ENCODE data around the gene PTPN18.

GRCh38 chr2:130387071-130387400, 31.2 kb downstream of the PTPN18 start:
- no peak for TF ChIP-seq CTCF (IDR thresholded peaks at IDR 0.05)
- no peak for TF ChIP-seq NFYB (CRISPR knock-in tag; conservative IDR thresholded peaks at IDR 0.05; ENCODE audit: low read depth)
